ENCODE measurements around the gene ZFP92.

ZFP92 gene

DNA sequence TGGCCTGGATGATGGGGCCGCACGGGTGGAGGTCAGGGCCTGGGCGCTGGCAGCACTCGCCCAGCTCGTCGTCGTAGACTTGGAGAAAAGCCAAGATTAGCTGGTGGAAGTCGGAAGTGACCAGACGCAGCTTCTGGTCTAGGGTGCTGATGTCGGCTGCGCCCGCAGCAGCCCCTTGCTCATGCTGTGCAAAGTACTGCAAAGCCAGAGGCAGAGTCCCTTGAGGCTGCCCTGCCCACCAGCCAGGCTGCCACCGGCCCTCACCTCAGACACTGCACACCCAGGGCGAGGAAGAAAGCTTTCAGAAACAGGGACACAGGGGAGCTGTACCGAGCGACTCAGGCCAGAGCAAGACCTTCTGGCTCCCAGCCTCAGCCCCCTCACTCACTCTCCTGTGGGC is 44.3 kb downstream of the ZFP92 start:
- DNase-seq (ENCODE audit: low read depth) = no peak

DNA sequence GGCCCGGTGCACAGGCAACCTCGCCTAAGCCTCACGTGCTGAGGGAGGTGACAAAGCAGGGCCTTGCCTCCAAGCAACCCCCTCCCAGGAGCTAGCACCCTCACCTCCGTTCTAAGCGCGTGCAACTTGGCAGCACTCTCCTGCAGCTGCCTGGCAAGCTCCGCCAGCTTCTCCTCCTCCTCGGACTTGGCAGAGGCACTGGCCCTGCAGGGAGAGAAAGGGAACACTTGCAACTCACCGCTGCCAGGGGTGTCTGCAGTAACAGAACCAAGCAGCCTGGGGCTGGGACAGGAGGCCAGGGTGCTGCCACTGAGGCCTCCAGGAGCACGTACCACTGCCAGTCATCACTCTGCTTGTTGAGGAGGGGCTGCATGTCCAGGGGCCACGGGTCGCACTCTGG is 44.9 kb downstream of the ZFP92 start:
- no peak for DNase-seq (ENCODE audit: low read depth)

DNA sequence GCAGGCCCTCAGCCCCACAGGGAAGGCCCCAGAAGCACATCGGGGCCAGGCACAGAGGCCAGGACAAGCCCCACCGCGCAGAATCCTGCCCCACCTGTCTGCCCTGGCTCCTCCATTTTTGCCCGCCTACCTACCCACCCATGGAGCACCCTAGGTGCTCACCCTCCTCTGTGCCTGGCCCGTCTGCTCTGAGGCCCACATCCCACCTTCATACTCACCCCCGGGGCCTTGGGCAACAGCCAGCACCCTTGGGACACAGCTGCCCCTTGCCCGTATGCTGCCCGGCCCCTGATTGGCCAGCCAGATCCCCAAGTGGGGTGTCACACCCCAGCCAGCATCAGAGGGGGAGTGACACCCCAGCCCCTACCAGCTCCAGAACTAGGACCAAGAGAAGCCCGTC is 45.4 kb downstream of the ZFP92 start:
- no peak for DNase-seq (ENCODE audit: low read depth)

DNA sequence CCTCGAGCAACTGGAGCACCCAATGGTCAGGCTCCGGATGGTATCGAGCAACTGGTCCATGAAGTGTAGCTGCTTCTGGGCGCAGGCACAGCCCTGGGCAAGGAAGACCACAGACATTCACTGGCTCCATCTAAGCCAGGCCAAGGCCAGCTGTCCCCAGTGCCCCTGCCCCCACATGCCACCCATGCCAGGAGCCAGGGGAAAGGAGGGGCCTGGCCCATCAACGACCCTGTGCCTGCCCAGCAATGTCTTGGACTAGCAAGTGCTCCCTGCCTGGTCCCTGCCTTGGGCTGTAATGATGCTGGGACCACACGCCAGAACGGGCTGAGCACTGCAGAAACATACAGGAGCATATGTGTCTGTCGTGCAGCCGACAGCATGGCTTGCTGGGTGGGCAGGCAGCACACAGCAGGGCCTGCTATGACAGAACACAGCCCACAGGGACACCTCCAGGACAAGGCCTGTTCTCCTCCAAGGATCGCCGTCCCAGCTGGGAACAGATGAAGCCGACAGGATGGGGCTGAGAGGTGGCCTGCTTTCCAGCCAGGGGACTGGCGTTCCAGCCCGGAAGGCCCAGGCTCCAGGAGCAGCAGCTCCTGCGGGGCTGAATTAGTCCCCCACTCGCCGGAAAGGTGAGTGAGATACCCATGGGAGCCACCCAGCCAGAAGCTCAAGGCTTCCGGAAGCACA is 46.0 kb downstream of the ZFP92 start:
- no peak for DNase-seq (ENCODE audit: low read depth)

DNA sequence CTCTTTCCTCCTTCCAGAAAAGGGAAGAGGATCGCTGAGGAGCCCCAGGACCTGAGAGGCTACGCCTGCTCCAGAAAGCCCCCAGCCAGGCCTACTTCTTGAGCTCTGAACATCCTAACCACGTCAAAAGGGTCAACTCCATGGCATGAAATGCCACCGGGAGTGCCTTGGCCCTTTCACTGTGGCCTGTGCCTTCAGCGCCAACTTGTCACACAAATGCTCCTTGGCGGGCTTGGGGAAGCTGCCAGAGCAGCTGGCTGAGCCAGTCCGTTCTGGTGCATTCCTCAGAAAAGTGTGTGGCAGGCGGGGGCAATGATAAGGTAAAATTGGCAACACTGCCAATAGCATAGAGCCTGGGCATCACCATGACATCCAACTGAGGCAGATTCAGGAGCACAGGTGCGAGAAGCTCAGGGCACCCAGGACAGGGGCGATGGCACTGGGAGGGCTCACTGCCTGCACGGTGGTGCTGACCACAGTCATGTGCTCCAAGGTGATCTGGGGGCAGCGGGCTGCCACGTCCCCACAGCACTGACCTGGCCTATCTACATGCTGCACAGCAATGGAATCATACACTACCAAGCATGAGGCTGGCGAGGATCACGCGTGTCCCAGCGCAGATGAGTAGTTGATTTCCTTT is 46.7 kb downstream of the ZFP92 start:
- DNase-seq (ENCODE audit: low read depth) = no peak

DNA sequence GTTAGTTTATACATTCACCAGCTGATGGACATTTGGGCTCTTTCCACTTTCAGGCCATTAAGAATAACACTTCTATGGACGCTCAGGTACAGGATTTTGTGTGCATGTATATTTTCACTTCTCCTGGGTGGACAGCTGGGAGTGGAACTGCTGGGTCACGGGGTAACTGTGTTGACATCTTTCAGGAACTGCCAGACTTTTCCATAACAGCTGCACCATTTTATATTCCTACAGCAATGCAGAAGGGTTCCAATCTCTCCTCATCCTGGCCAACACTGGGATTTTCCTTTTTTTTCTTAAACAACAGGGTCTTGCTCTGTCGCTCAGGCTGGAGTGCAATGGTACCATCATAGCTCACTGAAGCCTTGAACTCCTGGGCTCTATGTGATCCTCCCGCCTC is 47.2 kb downstream of the ZFP92 start:
- no peak for DNase-seq (ENCODE audit: low read depth)

DNA sequence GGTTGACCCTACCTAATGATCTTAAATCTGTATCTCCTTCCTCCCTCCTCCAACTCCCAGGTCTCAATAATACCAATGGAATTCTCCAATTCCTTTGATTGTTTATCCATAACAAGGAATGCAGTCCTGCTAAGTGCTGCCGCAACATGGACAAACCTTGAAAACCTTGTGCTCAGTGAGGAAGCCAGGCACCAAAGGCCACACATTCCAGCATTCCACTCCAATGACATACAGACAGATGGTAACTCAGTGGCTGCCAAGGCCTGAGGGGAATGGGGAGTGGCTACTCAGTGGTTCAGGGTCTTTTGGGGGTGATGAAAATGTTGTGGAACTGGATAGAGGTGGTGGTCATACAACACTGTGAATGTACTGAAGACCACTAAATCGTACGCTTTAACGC is 48.7 kb downstream of the ZFP92 start:
- no peak for DNase-seq (ENCODE audit: low read depth)

DNA sequence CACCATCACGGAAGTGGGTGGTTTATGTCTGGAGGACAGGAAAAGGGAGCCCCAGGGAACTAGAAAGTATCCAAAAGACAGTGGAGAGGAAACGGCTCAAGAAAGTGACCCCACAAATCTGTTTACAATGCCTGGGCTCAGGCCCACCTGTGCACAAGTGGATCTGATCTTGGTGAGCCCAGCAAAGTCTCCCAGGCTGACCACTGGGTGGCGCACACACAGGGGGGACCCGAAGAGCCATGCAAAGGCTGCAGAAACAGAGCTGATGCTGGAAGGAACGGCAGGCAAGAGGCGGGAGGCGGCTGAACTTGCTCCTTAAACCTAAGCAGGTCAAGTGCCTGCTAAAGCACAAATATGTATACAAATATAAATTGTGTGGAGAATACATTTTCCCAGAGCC is 49.6 kb downstream of the ZFP92 start:
- no peak for DNase-seq (ENCODE audit: low read depth)

Measured in stimulated activated CD8-positive, alpha-beta memory T cell treated with anti-CD3 and anti-CD28 coated beads, Interleukin-15, amount 100 ng/mL, for 24 hours (primary cell).